HG03045 (cell line): ENCODE data around the gene ZBTB9.
"Not testable (repeated sequence)": the region's sequence is repeated elsewhere in the genome, so short reads cannot be mapped to it uniquely, and the experiment has no call there.

Experiments
- ATAC-seq: cut with Tn5 transposase; IDR thresholded peaks from one replicate; pipeline ENCODE4 v1.9.1; 2021; ENCODE audit warnings: mild to moderate bottlenecking, moderate library complexity; ENCODE audit not compliant: unreplicated experiment

The ZBTB9 gene

DNA sequence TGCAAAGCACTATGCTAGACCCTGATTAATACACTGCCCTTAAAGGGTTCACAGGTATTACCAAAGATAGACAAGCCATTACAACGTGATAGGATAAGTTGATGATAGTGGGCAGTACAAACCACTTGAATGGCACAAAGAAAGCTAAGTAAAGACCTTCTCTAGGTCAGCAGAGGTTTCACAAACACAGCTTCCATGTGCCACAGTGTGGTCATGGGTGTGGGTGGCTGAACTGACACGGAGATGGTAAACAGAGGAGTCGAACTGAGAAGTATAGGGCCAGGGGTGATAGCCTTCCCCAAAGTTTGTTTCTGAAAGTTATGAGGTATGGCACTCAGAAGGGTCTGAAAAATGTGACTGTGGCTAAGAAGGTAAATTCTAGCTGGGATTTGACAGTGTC is 4.3 kb downstream of the ZBTB9 start:
- no peak for ATAC-seq

DNA sequence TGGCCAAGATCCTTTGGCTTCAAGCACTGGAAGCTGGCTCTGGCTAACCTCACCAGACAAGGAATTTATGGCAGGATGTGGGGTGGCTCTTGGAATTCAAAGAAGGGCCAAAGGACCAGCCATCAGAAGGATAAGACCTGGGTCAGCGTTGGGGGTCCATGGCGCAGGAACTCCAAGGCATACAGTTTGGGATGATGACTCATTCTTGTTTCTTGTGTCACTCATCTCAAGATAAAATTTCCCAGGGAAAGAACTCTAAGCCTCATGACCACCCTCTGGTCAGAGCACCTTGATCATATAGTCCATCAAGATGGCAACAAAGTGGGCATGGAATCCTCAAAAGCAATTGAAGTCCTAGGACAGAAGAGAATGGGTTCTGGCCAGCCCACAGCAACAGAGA is 4.8 kb downstream of the ZBTB9 start:
- ATAC-seq: no peak

- ATAC-seq: no peak
These were observed 11.8 kb downstream of the ZBTB9 start for GRCh38 chr6:33466075-33466735.

- ATAC-seq: no peak
These were observed 12.7 kb downstream of the ZBTB9 start for GRCh38 chr6:33467091-33467490.

GRCh38 chr6:33469661-33470060 is 15.3 kb downstream of the ZBTB9 start:
- ATAC-seq: no peak

DNA sequence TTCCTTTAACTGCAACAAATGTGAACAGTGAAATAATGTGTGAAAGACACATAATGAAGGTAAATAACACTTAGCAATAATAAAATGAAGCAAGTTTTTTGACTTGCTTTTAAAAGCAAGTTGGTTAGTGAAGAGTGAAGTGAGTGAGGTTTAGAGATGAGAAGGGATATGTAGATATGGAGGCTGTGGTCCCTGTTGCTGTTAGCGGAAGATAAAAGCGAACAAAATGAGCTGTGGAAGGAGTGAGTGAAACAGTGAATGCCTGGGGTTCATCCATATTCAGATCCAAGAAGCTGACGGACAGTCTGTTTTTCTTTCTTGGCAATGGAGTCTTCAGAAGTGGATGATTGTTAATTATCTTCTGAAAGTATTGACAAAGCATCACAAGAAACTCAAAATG is 23.5 kb downstream of the ZBTB9 start:
- ATAC-seq: no peak

DNA sequence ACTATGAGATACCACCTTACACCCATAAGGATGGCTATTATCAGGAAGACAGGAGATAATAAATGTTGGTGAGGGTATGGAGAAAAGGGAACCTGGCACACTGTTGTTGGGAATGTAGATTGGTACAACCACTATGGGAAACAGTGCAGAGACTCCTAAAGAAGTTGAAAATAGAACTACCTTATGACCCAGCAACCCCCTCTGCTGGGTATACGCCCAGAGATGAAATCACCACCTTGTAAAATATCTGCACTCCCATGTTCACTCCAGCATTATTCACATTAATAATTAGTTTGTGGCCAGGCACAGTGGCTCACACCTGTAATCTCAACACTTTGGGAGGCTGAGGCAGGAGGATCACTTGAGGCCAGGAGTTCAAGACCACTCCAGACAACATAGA is 26.8 kb downstream of the ZBTB9 start:
- no peak for ATAC-seq

DNA sequence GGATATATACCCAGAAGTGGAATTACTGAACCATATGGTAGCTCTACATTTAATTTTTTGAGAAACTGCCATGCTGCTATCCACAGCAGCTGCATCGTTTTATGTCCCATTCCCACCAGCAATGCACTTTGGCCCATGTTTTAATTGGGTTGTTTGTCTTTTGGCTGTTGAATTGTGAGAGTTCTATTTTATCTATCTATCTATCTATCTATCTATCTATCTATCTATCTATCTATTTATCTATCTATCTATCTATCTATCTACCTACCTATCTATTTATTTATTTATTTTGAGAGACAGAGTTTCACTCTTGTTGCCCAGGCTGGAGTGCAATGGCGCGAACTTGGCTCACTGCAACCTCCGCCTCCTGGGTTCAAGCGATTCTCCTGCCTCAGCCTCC is 28.2 kb downstream of the ZBTB9 start:
- ATAC-seq: not testable (repeated sequence)

DNA sequence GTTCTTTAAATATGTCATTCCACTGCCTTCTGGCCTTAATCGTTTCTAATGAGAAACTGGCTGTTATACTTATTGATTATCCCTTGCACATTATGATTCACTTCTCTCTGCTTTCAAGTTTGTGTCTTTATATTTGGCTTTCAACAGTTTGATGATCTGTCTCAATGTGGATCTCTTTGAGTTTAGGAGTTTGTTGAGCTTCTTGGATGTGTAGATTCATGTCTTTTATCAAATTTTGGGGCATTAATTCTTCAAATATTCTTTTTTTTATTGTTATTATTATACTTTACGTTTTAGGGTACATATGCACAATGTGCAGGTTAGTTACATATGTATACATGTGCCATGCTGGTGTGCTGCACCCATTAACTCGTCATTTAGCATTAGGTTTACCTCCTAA is 29.3 kb downstream of the ZBTB9 start:
- no peak for ATAC-seq

DNA sequence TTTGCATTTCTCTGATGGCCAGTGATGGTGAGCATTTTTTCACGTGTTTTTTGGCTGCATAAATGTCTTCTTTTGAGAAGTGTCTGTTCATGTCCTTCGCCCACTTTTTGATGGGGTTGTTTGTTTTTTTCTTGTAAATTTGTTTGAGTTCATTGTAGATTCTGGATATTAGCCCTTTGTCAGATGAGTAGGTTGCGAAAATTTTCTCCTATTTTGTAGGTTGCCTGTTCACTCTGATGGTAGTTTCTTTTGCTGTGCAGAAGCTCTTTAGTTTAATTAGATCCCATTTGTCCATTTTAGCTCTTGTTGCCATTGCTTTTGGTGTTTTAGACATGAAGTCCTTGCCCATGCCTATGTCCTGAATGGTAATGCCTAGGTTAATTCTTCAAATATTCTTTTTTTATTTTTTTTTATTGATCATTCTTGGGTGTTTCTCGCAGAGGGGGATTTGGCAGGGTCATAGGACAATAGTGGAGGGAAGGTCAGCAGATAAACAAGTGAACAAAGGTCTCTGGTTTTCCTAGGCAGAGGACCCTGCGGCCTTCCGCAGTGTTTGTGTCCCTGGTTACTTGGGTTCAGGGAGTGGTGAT is 30.4 kb downstream of the ZBTB9 start:
- ATAC-seq: not testable (repeated sequence)

GRCh38 chr6:33485680-33486079 is 31.3 kb downstream of the ZBTB9 start:
- ATAC-seq: not testable (repeated sequence)

DNA sequence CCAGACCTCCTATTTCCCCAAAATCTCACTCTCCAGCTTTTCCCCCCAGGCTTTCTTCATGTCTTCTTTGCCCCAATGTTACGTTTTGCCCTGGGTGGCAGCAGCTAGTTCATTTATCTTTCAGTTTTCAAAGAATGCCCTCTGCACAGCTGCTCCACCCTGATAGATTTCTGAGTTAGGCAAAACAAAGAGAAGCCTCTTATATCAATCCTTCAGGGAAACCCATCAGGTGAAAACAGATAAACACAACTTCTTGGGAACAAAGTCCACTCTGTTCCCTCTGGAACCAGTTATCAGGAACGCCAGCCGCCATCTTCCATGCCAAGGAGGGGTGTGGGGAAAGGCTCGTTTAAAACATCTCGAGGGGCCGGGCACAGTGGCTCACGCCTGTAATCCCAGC is 34.0 kb downstream of the ZBTB9 start:
- no peak for ATAC-seq

GRCh38 chr6:33490198-33490597 is 35.8 kb downstream of the ZBTB9 start:
- ATAC-seq: no peak

- no peak for ATAC-seq
These were observed 36.2 kb downstream of the ZBTB9 start for GRCh38 chr6:33490621-33491020.

DNA sequence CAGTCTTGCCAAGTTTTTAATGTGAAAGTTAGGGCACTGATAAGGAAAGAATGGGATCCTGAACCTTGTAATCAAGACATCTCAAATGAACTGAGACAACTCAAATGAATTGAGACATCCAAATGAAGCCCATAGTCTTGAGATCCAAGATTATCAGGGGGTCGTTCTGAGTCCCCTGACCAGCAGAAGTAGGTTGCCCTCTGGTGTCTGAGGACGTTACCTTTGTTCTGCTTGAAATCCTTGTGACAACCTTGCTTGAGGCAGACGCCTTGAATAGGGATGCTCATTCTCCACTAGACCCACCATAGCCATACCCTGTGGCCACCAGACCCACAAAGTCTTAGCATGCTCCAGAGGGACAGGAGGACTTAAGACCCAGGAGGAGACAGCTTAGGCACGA is 37.7 kb downstream of the ZBTB9 start:
- no peak for ATAC-seq

DNA sequence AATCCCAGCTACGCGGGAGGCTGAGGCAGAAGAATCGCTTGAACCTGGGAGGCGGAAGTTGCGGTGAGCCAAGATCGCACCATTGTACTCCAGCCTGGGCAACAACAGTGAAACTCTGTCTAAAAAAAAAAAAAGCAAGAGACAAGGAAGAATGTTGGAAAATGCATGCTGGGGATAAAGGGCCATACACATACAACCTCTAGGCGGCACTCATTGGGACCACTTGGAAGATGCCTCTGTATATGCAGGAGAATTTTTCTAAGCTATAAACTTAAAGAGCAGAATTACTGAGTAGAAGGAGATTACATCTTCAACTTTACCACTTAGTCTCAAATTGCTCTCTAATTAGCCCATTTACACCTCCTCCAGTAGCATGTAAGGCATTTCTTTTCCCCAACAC is 42.8 kb downstream of the ZBTB9 start:
- ATAC-seq: no peak

DNA sequence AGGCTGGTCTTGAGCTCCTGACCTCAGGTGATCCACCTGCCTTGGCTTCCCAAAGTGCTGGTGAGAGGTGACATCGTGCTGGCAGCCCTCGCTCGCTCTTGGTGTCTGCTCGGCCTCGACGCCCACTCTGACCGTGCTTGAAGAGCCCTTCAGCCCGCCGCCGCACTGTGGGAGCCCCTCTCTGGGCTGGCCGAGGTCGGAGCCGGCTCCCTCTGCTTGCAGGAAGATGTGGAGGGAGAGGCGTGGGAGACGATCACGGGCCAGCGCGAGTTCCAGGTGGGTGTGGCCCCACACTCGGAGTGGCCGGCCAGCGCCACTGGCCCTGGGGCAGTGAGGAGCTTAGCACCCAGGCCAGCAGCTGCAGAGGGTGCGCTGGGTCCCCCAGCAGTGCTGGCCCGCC is 48.1 kb downstream of the ZBTB9 start:
- no peak for ATAC-seq

DNA sequence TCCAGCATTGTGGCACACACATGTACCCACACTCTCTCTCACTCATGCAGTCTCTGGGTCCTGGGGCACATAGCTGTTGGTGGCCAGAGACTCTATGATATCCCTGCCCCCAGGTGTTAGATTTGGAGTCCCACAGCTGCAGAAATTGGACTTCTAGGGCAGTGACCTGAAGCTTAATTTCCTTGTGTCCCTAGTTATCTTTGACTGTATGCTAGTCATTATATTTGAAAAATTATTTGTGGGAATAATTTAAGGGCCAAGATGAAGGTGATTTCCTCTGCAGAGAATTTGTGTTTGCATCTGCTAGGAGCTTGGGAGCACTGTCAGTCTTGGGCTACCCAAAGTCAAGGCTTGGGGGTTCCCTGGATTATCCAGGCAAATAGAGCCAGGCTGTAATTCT is 50.1 kb downstream of the ZBTB9 start:
- ATAC-seq: no peak

DNA sequence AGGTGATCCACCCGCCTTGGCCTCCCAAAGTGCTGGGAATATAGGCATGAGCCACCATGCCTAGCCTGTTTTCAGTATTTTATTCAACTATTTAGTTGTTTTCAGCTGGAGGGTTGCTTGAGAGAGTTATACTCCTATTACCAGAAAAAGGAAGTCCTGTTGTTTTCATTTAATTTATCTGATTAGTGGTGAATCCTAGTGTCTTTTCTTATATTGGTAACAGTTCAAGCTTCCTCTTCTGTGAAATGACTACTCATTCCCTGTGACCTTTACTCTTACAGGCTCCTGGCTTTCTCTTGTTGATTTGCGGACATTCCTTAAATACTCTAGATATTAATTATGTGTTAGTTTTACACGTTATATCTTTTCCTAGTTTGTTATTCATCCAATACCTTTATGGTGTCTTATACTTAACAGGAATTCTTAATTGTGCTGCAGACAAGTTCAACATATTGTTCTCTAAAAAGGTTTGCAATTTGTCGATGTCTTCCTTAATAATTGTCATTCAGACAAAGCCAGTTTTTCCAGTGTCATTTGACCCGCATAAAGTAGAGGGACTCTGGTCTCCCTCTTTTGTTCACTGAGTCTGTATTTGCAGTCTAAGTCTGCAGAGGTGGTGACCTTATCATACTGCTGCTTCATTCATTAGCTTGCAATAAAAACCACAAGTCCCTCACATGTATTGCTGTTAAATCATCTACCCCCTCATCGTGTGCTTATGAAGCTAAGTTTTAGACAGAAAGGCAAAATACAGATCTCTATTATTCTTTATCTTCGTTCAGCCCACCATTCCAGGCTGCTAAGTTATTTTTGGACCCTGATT is 51.4 kb downstream of the ZBTB9 start:
- ATAC-seq: no peak
